K562 treated with DMSO at 1 percent for 48 hours (cell line): ENCODE results near the gene PSG11. TPM values are rescaled to one million over a fixed set of nuclear protein-coding genes. Genes with fewer than 3 reads are reported as not detected.

ENCODE experiments used
- total RNA-seq: library from RNA; unstranded; fragments of 300-600 nt; gene quantifications from 2 replicates; pipeline ENCODE4 v1.2.3, GENCODE V29; 2022; ENCODE audit warnings: low replicate concordance; ENCODE audit errors: extremely low read depth

PSG11 gene
- not detected in 2 replicates for total RNA-seq

GRCh38 chr19:43026369-43026768, at the start of gene PSG11:
PSG11 (minus strand) TSS chr19:43026469; CDS start chr19:43026372, 97 bp downstream.

Other genes with a start within 250 kb of the PSG11 start
- gene PSG1, start 146.8 kb downstream of the PSG11 start, total RNA-seq: not detected in 2 replicates
- not detected in 2 replicates for gene PSG6, start 108.6 kb downstream of the PSG11 start, total RNA-seq
- gene PSG7, start 89.3 kb downstream of the PSG11 start, total RNA-seq: not detected in 2 replicates
- not detected in 2 replicates for gene PSG2, start 56.2 kb upstream of the PSG11 start, total RNA-seq
- not detected in 2 replicates for gene PSG5, start 160.1 kb upstream of the PSG11 start, total RNA-seq
- not detected in 2 replicates for gene PSG4, start 179.2 kb upstream of the PSG11 start, total RNA-seq
- not detected in 2 replicates for gene PSG9, start 243.1 kb upstream of the PSG11 start, total RNA-seq